ENCODE results near the gene ABCB4.
"Not testable (repeated sequence)": the region's sequence is repeated elsewhere in the genome, so short reads cannot be mapped to it uniquely, and the experiment has no call there.

The ABCB4 gene

DNA sequence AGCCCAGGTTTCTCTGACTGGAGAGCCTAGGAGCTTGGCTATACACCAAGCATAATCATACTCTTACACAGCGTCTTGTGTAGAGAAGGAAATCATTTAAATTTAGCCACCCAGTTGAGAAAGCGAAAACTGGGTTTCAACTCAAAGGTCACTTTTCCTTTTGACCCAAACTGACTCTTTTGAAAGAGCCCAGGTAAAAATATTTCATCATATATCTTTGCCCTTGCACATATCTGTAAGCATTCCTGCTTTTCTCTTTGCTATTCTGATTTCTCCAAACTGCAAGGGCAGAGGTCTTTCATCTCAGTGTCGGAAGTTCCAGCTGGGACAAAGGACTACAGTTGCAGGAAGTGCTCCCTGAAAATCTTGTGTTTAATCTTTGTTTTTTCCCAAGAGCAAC is 22.0 kb upstream of the ABCB4 start:
- H3K36me3 Mint-ChIP-seq = peaks cover 7% of the 10 kb centered on the region
- peaks cover 2% of the 10 kb centered on the region for H3K27me3 Mint-ChIP-seq
- no peaks in the 10 kb centered on the region for H3K4me1 Mint-ChIP-seq (ENCODE audit: low read depth)
- H3K4me3 Mint-ChIP-seq = no peak overlapping the region
- no peak overlapping the region for H3K27ac Mint-ChIP-seq
- H3K9me3 Mint-ChIP-seq (ENCODE audit: low read depth) = no peaks in the 10 kb centered on the region

DNA sequence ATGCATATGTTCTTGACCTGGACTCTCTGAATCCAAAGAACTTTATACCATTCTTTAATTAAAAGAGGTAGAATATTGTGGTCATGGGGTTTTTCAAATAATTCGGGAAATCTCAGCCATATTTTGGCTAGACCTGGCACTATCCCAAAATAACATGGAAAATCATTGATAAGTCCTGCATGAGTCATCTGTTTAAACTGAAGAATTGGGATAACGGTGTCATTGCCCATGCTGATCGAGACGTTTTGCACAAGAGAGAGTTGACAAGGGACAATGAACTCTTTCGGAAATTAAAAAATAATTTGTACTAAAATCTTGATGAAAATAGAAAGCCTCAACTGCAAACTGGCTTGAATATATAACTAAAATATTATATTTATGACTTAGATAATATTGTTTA is 19.9 kb upstream of the ABCB4 start:
- no peak overlapping the region for H3K4me3 Mint-ChIP-seq

DNA sequence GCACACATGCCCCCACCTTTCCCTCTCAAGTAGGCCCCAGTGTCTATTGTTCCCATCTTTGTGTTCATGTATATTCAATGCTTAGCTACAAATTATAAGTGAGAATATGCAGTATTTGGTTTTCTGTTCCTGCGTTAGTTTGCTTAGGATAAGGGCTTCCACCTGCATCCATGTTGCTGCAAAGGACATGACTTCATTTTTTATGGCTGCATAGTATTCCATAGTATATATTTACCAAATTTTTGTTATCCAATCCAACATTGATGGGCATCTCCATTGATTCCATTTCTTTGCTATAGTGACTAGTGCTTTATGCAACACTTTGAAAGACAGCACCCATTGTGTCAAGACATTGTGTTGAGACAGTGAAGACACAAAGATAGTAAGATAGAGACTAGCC is 19.0 kb upstream of the ABCB4 start:
- Mint-ChIP-seq H3K4me3 (no peak overlapping the region), H3K9me3 (ENCODE audit: low read depth) (peaks cover 8% of the 10 kb centered on the region), H3K27me3 (peaks cover 2% of the 10 kb centered on the region), H3K36me3 (peaks cover 4% of the 10 kb centered on the region), H3K4me1 (ENCODE audit: low read depth) (no peaks in the 10 kb centered on the region), H3K27ac (no peak overlapping the region)

More for the DNA sequence above, 19.9 kb upstream of the ABCB4 start:
- no peaks in the 10 kb centered on the region for H3K4me1 Mint-ChIP-seq (ENCODE audit: low read depth)
- H3K36me3 Mint-ChIP-seq = peaks cover 2% of the 10 kb centered on the region
- peaks cover 2% of the 10 kb centered on the region for H3K27me3 Mint-ChIP-seq
- H3K9me3 Mint-ChIP-seq (ENCODE audit: low read depth) = peaks cover 6% of the 10 kb centered on the region
- no peak overlapping the region for H3K27ac Mint-ChIP-seq

DNA sequence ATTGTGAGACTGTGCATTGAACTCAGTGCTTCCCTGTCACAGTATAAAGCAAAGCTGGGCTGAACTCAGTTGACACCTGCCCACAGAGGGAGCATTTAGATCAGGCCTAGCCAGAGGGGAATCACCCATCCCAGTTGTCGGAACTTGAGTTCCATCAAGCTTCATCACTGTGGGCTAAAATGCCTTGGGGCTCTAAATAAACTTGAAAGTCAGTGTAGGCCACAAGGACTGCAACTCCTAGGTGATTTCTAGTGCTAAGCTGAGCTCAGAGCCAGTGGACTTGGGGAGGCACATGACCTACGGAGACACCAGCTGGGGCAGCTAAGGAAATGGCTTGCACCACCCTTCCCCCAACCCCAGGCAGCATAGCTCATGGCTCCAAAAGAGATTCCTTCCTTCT is 7.7 kb upstream of the ABCB4 start:
- no peaks in the 10 kb centered on the region for H3K4me1 Mint-ChIP-seq (ENCODE audit: low read depth)
- peaks cover 20% of the 10 kb centered on the region for H3K27me3 Mint-ChIP-seq
- H3K27ac Mint-ChIP-seq = no peak overlapping the region
- peaks cover 2% of the 10 kb centered on the region for H3K36me3 Mint-ChIP-seq
- H3K9me3 Mint-ChIP-seq (ENCODE audit: low read depth) = no peaks in the 10 kb centered on the region
- H3K4me3 Mint-ChIP-seq = no peak overlapping the region

DNA sequence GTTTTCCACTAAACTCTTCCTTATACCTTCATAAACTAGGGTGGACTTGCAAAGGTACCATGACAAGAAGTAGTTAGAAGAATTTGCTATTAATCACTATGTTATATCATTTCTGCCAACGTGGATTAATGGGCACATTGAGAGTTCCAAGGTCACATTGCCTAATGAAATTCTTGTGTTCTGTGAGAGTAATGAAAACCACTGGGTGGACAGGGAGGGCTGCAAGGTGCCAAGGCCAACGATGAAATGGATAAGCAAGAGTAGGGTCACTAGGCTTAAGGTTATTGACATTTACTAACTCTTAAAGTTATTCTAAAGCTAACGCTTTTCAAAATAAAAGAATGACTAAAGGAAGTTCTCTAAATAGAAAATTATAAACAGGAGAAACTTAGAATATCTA is 6.6 kb upstream of the ABCB4 start:
- no peak overlapping the region for H3K4me3 Mint-ChIP-seq
- H3K27ac Mint-ChIP-seq = no peak overlapping the region
- no peaks in the 10 kb centered on the region for H3K9me3 Mint-ChIP-seq (ENCODE audit: low read depth)
- no peaks in the 10 kb centered on the region for H3K4me1 Mint-ChIP-seq (ENCODE audit: low read depth)
- peaks cover 22% of the 10 kb centered on the region for H3K27me3 Mint-ChIP-seq
- H3K36me3 Mint-ChIP-seq = peaks cover 2% of the 10 kb centered on the region

DNA sequence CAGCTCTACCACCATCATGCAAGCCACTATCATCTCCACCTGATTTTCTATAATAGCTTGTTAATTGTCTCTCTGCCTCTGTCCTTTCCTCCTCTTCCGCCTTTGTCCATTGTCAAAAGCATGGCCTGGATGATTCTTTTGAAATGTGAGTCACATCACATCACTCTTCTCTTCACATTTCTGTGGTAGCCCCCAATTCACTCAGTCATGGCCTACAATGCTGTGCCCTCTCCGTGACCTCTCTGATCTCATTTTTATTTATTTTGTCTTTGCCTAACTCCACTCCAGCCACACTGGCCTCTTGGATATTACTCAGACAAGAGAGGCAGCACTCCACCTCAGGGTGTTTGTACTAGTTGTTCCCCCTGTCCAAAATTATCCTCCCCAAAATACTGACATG is 4.9 kb upstream of the ABCB4 start:
- Mint-ChIP-seq H3K27me3 (peaks cover 25% of the 10 kb centered on the region), H3K9me3 (ENCODE audit: low read depth) (no peaks in the 10 kb centered on the region), H3K4me1 (ENCODE audit: low read depth) (peaks cover 6% of the 10 kb centered on the region), H3K27ac (no peak overlapping the region), H3K4me3 (no peak overlapping the region), H3K36me3 (peaks cover 2% of the 10 kb centered on the region)

DNA sequence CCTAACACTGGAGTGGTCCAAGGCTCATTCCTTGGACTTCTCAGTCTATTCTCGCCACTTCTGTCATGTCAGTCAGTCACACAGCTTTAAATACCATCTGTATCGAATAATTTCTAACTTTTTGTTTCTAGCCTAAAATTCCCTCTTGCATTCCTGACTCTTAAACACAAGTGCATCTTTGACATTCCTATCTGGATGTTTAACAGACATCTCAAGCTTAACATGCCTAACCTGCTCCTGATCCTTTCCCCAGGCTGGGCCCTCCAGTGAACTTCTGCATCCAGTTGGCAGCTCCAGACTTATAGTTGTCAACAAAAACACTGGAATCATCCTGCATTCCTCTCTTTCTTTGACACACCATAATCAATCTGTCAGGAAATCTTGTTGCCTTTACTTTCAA is 4.5 kb upstream of the ABCB4 start:
- peaks cover 9% of the 10 kb centered on the region for H3K4me1 Mint-ChIP-seq (ENCODE audit: low read depth)
- peaks cover 2% of the 10 kb centered on the region for H3K36me3 Mint-ChIP-seq
- no peaks in the 10 kb centered on the region for H3K9me3 Mint-ChIP-seq (ENCODE audit: low read depth)
- peaks cover 24% of the 10 kb centered on the region for H3K27me3 Mint-ChIP-seq
- H3K4me3 Mint-ChIP-seq = no peak overlapping the region
- no peak overlapping the region for H3K27ac Mint-ChIP-seq

DNA sequence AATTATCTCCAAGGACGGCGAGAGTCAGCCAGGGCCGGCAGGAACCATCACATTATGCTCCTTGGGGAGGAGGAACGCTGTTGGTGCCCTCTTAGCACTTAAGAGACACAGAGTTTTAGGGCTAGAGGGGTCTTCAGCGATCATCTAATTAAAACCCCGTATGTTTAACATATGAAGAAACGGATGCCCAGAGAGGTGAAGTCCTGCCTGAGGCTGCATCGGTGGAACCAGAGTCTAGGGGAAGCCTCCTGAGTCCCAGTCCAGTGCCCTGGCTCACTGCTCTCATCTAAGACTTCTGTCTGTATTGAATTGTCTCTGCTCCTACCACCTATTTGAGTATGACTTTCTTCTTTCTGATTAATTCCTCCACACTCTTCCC is 688 bp upstream of the ABCB4 start:
- Mint-ChIP-seq H3K27me3 (peaks cover 25% of the 10 kb centered on the region), H3K36me3 (no peaks in the 10 kb centered on the region), H3K9me3 (ENCODE audit: low read depth) (no peaks in the 10 kb centered on the region), H3K4me1 (ENCODE audit: low read depth) (peaks cover 15% of the 10 kb centered on the region), H3K27ac (no peak overlapping the region), H3K4me3 (peak overlapping the region; percentile 60)

DNA sequence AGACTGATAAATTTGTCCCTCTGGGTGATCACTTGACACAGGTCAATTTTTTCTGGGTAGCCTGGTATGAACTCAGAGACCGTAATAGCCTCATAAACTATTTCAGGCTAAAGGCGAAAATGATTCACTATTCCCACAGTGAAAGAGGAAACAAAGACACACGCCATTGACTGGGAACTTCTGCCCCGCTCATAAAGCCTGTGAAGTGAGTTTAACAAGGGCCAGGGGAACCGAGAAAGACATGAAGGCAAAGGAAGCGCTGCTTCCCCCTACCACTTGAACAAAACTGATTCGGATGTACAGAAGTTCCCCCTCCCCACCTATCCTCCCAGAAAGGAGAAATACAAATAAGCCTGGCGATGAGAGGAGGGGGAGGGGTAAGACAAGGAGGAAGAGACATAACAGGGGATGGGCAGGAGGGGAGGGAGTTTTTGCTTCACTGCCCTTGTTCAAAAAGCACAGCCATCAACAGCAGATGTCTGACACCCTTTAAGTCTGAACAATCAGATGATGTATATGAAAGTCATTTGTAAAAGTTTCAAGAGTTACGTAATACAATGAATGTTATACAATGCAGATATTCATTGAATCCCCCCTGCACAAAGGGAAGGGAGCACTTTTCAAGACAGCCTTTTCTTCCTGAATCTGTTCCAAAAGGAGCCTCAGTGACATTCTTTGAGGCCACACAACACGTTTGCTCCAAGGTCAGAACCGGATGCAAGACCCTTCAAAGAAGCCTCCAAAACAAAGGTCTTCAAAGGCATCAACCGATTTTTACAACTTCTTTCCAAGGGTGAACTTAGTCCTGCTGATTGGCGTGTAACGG is 734 bp downstream of the ABCB4 start:
- Mint-ChIP-seq H3K36me3 (no peaks in the 10 kb centered on the region), H3K27ac (no peak overlapping the region), H3K4me3 (peak overlapping the region; percentile 72), H3K27me3 (peaks cover 25% of the 10 kb centered on the region), H3K4me1 (ENCODE audit: low read depth) (peaks cover 15% of the 10 kb centered on the region), H3K9me3 (ENCODE audit: low read depth) (no peaks in the 10 kb centered on the region)

DNA sequence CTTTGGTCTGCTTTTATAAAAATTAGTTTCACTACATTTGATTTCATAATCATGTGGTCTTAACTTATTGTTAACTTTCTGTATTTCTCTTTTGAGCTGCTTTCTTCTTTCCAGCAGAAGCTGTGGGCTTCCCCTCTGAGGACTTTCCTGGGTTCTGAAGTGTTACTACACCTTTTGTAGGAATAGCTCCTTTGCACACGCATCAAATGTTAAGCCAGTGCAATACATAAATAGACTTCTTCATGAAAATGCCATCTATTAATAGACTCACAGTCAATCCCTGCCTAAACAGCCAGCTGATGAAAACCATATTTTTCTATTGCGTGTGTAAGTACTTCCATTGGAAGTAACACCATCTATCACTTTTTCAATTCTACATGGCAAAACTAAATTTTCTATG is 1.5 kb downstream of the ABCB4 start:
- peaks cover 15% of the 10 kb centered on the region for H3K4me1 Mint-ChIP-seq (ENCODE audit: low read depth)
- no peaks in the 10 kb centered on the region for H3K36me3 Mint-ChIP-seq
- H3K27ac Mint-ChIP-seq = no peak overlapping the region
- H3K27me3 Mint-ChIP-seq = peaks cover 25% of the 10 kb centered on the region
- no peaks in the 10 kb centered on the region for H3K9me3 Mint-ChIP-seq (ENCODE audit: low read depth)
- H3K4me3 Mint-ChIP-seq = no peak overlapping the region

DNA sequence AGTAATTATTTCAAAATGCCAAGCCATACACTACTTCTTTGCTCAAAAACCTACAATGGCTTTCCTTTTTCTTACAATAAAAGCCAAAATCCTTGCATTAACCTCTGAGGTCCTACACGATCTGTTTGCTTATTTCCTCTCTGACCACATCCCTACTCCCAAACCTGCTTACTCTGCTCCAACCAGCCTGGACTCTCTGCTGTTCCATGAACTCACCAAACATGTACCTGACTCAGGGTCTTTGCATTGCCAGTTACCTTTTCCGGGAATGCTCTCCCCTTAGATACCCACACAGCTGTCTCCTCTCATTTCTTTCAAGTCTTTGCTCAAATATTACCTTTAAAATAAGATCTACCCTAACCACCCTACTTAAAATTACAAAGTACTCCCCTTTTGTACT is 2.3 kb downstream of the ABCB4 start:
- Mint-ChIP-seq H3K4me3 (no peak overlapping the region), H3K27me3 (peaks cover 25% of the 10 kb centered on the region), H3K9me3 (ENCODE audit: low read depth) (no peaks in the 10 kb centered on the region), H3K4me1 (ENCODE audit: low read depth) (peaks cover 15% of the 10 kb centered on the region), H3K27ac (no peak overlapping the region), H3K36me3 (no peaks in the 10 kb centered on the region)

DNA sequence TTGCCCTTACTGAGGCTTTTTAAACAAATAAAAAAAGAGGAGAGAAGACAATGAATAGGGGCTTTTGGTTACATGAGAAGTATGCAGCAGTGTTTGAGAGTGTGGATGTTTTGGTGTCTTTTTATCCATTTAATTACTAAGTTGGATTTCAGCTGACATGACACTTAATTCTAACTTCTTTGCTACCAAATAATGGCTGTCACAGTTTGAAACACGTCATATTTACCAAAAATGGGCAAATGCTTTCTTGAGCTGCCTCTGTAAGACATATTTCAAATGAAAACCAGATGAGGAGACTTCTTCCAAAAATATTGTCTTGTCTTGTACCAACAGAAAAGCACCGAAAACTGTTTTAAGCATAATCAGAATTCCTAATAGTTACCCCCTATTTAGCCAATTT is 4.0 kb downstream of the ABCB4 start:
- Mint-ChIP-seq H3K4me3 (no peak overlapping the region), H3K27ac (no peak overlapping the region), H3K27me3 (peaks cover 19% of the 10 kb centered on the region), H3K9me3 (ENCODE audit: low read depth) (no peaks in the 10 kb centered on the region), H3K36me3 (no peaks in the 10 kb centered on the region), H3K4me1 (ENCODE audit: low read depth) (peaks cover 15% of the 10 kb centered on the region)

DNA sequence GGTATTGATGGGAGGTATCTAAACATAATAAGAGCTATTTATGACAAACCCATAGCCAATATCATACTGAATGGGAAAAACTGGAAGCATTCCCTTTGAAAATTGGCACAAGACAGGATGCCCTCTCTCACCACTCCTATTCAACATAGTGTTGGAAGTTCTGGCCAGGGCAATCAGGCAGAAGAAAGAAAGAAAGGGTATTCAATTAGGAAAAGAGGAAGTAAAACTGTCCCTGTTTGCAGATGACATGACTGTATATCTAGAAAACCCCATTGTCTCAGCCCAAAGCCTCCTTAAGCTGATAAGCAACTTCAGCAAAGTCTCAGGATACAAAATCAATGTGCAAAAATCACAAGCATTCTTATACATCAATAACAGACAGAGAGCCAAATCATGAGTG is 6.3 kb downstream of the ABCB4 start:
- H3K27me3 Mint-ChIP-seq = peaks cover 14% of the 10 kb centered on the region
- H3K4me1 Mint-ChIP-seq (ENCODE audit: low read depth); H3K4me3 Mint-ChIP-seq; H3K27ac Mint-ChIP-seq; H3K36me3 Mint-ChIP-seq; H3K9me3 Mint-ChIP-seq (ENCODE audit: low read depth): not testable (repeated sequence)

DNA sequence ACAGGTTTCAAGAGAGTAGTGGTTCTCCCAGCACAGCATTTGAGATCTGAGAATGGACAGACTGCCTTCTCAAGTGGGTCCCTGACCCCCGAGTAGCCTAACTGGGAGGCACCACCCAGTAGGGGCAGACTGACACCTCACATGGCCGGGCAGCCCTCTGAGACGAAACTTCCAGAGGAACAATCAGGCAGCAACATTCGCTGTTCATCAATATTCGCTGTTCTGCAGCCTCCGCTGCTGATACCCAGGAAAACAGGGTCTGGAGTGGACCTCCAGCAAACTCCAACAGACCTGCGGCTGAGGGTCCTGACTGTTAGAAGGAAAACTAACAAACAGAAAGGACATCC is 10.0 kb downstream of the ABCB4 start:
- not testable (repeated sequence) for H3K4me1 Mint-ChIP-seq (ENCODE audit: low read depth); H3K4me3 Mint-ChIP-seq; H3K27ac Mint-ChIP-seq; H3K36me3 Mint-ChIP-seq; H3K9me3 Mint-ChIP-seq (ENCODE audit: low read depth)
- peaks cover 17% of the 10 kb centered on the region for H3K27me3 Mint-ChIP-seq

DNA sequence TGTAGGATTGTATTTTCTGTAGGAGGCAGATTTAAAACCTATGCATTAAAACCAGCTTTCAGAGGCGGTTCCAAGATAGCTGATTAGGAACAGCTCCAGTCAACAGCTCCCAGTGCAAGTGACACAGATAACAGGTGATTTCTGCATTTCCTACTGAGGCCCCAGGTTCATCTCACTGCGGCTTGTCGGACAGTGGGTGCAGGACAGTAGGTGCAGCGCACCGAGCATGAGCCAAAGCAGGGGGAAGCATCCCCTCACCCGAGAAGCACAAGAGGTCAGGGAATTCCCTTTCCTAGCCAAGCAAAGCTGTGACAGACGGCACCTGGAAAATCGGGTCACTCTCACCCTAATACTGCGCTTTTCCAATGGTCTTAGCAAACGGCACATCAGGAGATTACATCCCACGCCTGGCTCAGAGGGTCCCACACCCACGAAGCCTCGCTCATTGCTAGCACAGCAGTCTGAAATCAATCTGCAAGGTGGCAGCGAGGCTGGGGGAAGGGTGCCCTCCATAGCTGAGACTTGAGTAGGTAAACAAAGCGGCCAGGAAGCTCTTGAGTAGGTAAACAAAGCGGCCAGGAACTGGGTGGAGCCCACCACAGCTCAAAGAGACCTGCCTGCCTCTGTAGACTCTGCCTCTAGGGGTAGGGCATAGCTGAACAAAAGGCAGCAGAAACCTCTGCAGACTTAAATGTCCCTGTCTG is 10.5 kb downstream of the ABCB4 start:
- H3K9me3 Mint-ChIP-seq (ENCODE audit: low read depth); H3K4me3 Mint-ChIP-seq; H3K4me1 Mint-ChIP-seq (ENCODE audit: low read depth); H3K27ac Mint-ChIP-seq; H3K36me3 Mint-ChIP-seq: not testable (repeated sequence)
- H3K27me3 Mint-ChIP-seq = peaks cover 17% of the 10 kb centered on the region

DNA sequence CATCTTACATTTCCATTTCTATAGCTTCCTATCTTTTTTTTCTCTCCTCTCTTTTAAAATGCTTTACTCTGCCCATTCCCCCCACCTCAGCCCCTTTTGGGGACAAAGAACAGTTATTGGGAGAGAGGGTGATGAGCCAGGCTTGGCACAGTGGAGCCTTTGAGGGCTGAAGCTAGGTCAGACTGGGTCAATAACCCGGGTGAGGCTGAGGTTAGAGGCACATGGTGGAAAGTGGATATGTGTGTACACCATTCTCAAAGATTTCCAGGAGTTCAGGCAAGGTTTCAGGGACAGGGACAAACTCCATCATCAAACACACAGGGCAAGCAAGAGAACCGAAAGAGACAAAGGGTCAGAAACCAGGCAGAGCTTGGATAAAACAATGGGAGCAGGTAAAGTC is 11.5 kb downstream of the ABCB4 start:
- peaks cover 21% of the 10 kb centered on the region for H3K27me3 Mint-ChIP-seq
- H3K4me1 Mint-ChIP-seq (ENCODE audit: low read depth) = no peaks in the 10 kb centered on the region
- H3K9me3 Mint-ChIP-seq (ENCODE audit: low read depth) = no peaks in the 10 kb centered on the region
- no peak overlapping the region for H3K27ac Mint-ChIP-seq
- H3K4me3 Mint-ChIP-seq = no peak overlapping the region
- H3K36me3 Mint-ChIP-seq = no peaks in the 10 kb centered on the region
